ENCODE data around the gene NFS1. TPM values are rescaled to one million over a fixed set of nuclear protein-coding genes. Genes with fewer than 3 reads are reported as not detected.
A peak's percentile ranks its signal among the peaks of the same experiment; 100 is the strongest.
"Not testable (repeated sequence)": the region's sequence is repeated elsewhere in the genome, so short reads cannot be mapped to it uniquely, and the experiment has no call there.

Gene NFS1
- 10 to 100 TPM; 36.4 to 37.7 TPM for total RNA-seq
- polyA plus RNA-seq: 18.8 TPM

DNA sequence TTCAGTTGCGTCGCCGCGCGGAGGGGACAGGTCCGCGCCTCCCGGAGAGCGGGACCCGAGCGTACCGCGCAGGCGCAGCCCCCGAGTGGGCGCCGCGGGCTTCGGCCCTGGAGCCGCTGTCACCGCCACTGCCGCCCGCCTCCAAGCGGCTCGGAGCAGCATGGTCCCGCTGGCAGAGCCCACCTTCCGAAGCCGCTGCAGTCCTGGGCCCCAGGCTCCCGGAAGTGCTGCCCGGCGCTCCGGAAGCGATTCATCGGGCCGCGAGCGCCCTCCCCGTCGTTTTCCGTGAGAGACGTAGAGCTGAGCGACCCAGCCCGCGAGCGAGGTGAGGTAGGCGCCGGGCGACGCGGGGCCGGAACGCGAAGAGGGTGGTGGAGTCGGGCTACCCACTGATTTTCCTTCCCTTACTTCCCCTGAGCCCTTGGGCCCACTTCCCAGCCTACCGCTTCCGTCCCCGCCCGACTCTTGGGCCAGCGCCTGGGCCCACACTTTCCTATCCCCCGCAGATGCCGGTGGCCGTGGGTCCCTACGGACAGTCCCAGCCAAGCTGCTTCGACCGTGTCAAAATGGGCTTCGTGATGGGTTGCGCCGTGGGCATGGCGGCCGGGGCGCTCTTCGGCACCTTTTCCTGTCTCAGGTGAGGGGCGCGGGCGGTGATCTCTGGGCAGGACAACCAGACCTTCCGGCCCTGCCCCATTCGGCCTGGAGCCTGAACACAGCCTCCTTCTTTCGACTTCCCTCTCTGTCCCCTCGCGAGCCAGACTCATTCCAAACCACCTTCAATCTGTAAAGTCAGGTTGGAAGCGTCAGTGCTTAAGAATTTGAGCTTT, at the start of gene NFS1, which contains the start of gene ROMO1:
Gene NFS1 (minus strand): TSS at position 226 of the 830 bp plus-strand sequence. CDS start 64 bp downstream, at position 162.
Gene ROMO1 (plus strand): TSS at position 279 of the 830 bp plus-strand sequence. CDS start 228 bp downstream, at position 507.
- peaks cover 10% of the 10 kb centered on the region for H3K36me3 ChIP-seq (ENCODE audit: insufficient read depth, low read length)
- H3K9me3 ChIP-seq (ENCODE audit: low read length): no peaks in the 10 kb centered on the region
- Mint-ChIP-seq H3K27ac (peak within 1 kb of the TSS; percentile 92 to 98 (median 97)), H3K36me3 (peaks cover 8 to 63% (median 10%) of the 10 kb centered on the region in 3 donors), H3K27me3 (peaks cover 0 to 2% of the 10 kb centered on the region in 2 donors), H3K4me1 (peaks cover 34 to 59% (median 58%) of the 10 kb centered on the region in 3 donors), H3K4me3 (peak within 1 kb of the TSS; percentile 87 to 96 (median 94)), H3K9me3 (peaks cover 0 to 2% (median 0%) of the 10 kb centered on the region in 5 donors)
- peaks cover 21% of the 10 kb centered on the region for H3K4me1 ChIP-seq (ENCODE audit: insufficient read depth, low read length)
- no peaks in the 10 kb centered on the region for H3K27me3 ChIP-seq (ENCODE audit: insufficient read depth, low read length, poor library complexity, severe bottlenecking)
- peak within 1 kb of the TSS; percentile 94 for H3K27ac ChIP-seq (ENCODE audit: low read depth, low read length)
- ChIA-PET POLR2A (interaction anchor here (0.6 to 2.3 kb wide), 8 partner anchors 9 to 255 kb away, joined by 3 to 19 read pairs (median 4); partner anchors contain the start of genes RBM39 and SCAND1), CTCF (interaction anchor here (0.6 to 2.7 kb wide), 2 partner anchors 80 to 98 kb away, joined by 3 to 10 read pairs; no protein-coding TSS in a partner anchor)
- DNase-seq: peak; percentile 81 to 92 (median 82)
- H3K4me3 ChIP-seq (ENCODE audit: low read length): peak within 1 kb of the TSS; percentile 93

DNA sequence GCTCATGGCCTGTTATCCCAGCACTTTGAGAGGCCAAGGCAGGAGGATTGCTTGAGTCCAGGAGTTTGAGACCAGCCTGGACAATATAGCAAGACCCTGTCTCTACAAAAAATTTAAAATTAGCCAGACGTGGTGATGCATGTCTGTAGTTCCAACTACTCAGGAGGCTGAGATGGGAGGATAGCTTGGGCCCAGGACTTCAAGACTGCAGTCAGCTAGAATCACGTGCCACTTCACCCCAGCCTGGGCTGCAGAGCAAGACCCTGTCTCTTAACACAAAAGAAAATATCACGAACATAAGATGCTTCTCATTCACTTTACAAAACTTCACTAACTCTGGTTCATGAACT, 45.3 kb upstream of the NFS1 start:
- DNase-seq; H3K36me3 ChIP-seq (ENCODE audit: insufficient read depth, low read length); H3K9me3 ChIP-seq (ENCODE audit: low read length); H3K27me3 Mint-ChIP-seq; H3K9me3 Mint-ChIP-seq; H3K27me3 ChIP-seq (ENCODE audit: insufficient read depth, low read length, poor library complexity, severe bottlenecking): not testable (repeated sequence)
- ChIA-PET CTCF (interaction anchor here (1.2 to 4.6 kb wide), 4 partner anchors 12 to 210 kb away, joined by 3 to 90 read pairs (median 13); partner anchors contain the start of genes PHF20 and SCAND1), POLR2A (interaction anchor here (0.5 to 7.1 kb wide), 8 partner anchors 10 to 210 kb away, joined by 4 to 337 read pairs (median 4); partner anchors contain the start of genes CPNE1, NFS1, PHF20 and RBM12)
- Histone ChIP-seq H3K4me3 (ENCODE audit: low read length) (peak overlapping the region; percentile 77), H3K4me1 (ENCODE audit: insufficient read depth, low read length) (peaks cover 32% of the 10 kb centered on the region), H3K27ac (ENCODE audit: low read depth, low read length) (peak overlapping the region; percentile 94)
- Mint-ChIP-seq H3K4me3 (peak overlapping the region; percentile 95 to 100 (median 99)), H3K27ac (peak overlapping the region; percentile 97 to 100 (median 100)), H3K4me1 (peaks cover 33 to 40% (median 39%) of the 10 kb centered on the region in 3 donors), H3K36me3 (peaks cover 8 to 33% (median 16%) of the 10 kb centered on the region in 3 donors)

DNA sequence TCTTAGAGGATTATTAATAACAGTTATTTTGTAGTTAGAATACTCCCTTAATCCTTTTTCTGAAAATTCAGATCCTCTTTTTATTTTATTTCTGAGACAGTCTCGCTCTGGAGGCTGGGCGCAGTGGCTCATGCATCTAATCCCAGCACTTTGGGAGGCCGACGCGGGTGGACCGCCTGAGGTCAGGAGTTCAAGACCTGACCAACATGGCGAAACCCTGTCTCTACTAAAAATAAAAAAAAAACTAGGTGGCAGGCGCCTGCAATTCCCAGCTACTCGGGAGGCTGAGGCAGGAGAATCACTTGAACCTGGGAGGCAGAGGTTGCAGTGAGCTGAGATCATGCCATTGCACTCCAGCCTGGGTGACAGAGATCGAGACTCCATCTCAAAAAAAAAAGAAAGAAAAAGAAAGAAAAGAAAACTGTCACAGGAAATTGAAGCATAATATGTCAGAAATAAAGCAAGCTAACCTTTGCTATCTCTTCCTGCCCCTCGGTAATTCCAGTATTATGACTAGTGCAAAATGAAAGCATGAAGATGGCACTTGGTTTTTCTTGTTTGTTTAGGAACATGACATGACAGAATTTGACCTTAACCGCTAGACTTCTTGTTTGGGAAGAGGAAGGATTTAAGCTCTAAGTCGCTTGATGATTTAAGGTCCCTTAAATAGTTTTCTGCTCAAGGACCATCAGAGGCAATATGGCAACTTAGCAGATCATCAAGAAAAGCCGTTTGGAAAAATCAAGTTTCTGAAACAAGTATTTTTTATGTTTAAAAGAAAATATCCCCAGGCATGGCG, 44.7 kb upstream of the NFS1 start:
- peaks cover 0 to 5% of the 10 kb centered on the region in 2 donors for H3K27me3 Mint-ChIP-seq
- peaks cover 11 to 37% (median 19%) of the 10 kb centered on the region in 3 donors for H3K36me3 Mint-ChIP-seq
- H3K4me1 Mint-ChIP-seq: peaks cover 36 to 45% (median 45%) of the 10 kb centered on the region in 3 donors
- no peak for DNase-seq
- H3K27ac ChIP-seq (ENCODE audit: low read depth, low read length): peak overlapping the region; percentile 94
- peaks cover 37% of the 10 kb centered on the region for H3K4me1 ChIP-seq (ENCODE audit: insufficient read depth, low read length)
- H3K4me3 Mint-ChIP-seq: peak overlapping the region; percentile 95 to 100 (median 99)
- CTCF ChIA-PET: interaction anchor here (1.0 to 4.6 kb wide), 6 partner anchors 12 to 210 kb away, joined by 3 to 90 read pairs (median 9); partner anchors contain the start of genes PHF20 and SCAND1
- POLR2A ChIA-PET: interaction anchor here (0.5 to 7.1 kb wide), 10 partner anchors 9 to 760 kb away, joined by 4 to 337 read pairs (median 5); partner anchors contain the start of genes CPNE1, NFS1, PHF20 and RBM12
- H3K27me3 ChIP-seq (ENCODE audit: insufficient read depth, low read length, poor library complexity, severe bottlenecking): no peaks in the 10 kb centered on the region
- peaks cover 7% of the 10 kb centered on the region for H3K36me3 ChIP-seq (ENCODE audit: insufficient read depth, low read length)
- H3K27ac Mint-ChIP-seq: peak overlapping the region; percentile 97 to 100 (median 100)
- H3K4me3 ChIP-seq (ENCODE audit: low read length): peak overlapping the region; percentile 77
- H3K9me3 Mint-ChIP-seq: peaks cover 0 to 2% (median 0%) of the 10 kb centered on the region in 5 donors
- no peaks in the 10 kb centered on the region for H3K9me3 ChIP-seq (ENCODE audit: low read length)

DNA sequence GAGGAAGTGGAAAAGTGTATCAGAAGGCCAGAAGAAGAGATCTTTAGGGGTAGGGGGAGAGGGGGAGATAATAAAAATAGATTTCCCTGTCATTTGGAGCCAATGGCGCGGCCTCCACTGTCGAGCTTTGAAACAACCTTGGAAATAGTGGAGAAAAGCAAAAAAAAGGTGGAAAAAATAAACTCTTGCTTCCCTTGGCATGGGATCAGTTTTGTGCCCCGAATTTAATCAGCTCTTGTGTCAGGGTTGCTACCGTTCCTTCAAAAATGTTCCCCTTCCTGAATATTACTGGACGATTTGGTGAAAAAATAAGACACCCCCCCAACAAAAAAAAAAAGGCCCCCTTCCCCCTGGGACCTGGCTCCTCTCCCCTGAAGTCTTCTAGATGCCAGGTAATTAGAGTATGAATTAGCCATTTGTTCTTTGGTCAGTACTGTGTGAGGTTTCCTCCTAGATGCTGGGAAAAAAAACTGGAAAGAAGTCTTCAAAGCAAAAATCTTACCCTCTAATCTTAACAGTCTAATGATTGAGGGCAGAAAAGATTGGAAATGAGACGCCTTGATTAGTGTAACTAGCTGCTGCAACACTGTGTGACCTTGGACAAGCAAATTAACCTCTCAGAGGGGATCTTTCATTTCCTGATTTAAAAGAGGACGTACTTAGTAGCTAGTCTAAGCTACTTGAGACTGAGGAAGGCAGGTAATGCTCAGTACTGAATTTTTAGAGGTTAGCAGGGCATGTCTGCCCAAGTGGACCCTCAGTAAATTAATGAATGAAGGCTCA, 43.8 kb upstream of the NFS1 start:
- peak in 2 of 5 donors; percentile 29 to 49 for DNase-seq
- H3K36me3 Mint-ChIP-seq: peaks cover 17 to 47% (median 28%) of the 10 kb centered on the region in 3 donors
- POLR2A ChIA-PET: interaction anchor here (0.5 to 7.1 kb wide), 20 partner anchors 8 to 252 kb away, joined by 3 to 337 read pairs (median 4); partner anchors contain the start of genes CPNE1, ERGIC3, NFS1 and PHF20
- peak overlapping the region; percentile 97 to 100 (median 100) for H3K27ac Mint-ChIP-seq
- H3K27ac ChIP-seq (ENCODE audit: low read depth, low read length): peak overlapping the region; percentile 94
- peaks cover 17% of the 10 kb centered on the region for H3K36me3 ChIP-seq (ENCODE audit: insufficient read depth, low read length)
- CTCF ChIA-PET: interaction anchor here (0.6 to 4.6 kb wide), 26 partner anchors 11 to 288 kb away, joined by 3 to 90 read pairs (median 4); partner anchors contain the start of genes CEP250, PHF20 and SCAND1
- H3K9me3 ChIP-seq (ENCODE audit: low read length): no peaks in the 10 kb centered on the region
- H3K4me1 Mint-ChIP-seq: peaks cover 46 to 55% (median 54%) of the 10 kb centered on the region in 3 donors
- H3K27me3 ChIP-seq (ENCODE audit: insufficient read depth, low read length, poor library complexity, severe bottlenecking): no peaks in the 10 kb centered on the region
- peak overlapping the region; percentile 95 to 100 (median 99) for H3K4me3 Mint-ChIP-seq
- H3K4me1 ChIP-seq (ENCODE audit: insufficient read depth, low read length): peaks cover 47% of the 10 kb centered on the region
- peaks cover 0 to 5% of the 10 kb centered on the region in 2 donors for H3K27me3 Mint-ChIP-seq
- H3K9me3 Mint-ChIP-seq: peaks cover 0 to 2% (median 0%) of the 10 kb centered on the region in 5 donors
- peak overlapping the region; percentile 77 for H3K4me3 ChIP-seq (ENCODE audit: low read length)

DNA sequence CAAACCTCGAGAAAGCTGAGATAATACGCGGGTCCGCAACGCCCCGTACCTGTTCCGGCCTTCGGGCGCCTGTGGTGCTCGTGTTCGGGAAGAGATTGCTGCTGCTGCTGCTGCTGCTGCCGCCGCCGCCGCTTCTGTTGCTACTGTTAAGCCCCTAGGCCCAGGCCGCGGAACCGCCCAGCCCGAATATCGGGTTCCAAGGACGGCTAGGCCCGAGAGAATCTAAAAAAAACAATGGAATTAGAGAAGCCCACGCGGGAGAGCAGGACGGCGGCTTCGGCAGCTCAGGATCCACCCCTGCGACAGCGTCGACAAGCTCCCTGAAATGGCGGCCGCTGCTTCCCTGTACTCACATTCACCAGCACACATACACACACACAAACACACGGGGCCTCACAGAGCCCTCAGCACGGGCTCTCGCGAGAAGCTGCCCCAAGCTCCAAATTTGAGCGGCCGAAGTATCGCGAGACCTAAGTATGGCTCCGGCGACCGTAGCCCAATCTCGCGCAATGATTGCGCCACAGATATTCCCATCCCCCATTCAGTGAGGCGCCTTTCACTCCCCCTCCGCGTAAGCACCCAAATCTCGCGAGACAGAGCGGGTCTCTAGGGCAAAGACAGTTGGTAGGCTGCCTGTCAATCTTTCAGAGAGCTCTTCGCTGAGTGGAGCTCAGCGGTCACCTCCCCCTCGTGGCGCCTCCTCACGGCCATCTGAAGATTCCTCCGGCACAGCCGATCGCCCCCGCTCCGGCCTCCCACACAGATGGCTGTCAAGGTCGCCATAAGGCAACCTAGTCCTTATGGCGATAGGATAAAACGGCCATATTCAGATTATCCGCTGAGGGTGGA, 43.0 kb upstream of the NFS1 start, which contains the start of gene RBM39:
Gene RBM39 (minus strand): TSS at position 369 of the 849 bp plus-strand sequence. CDS start 1,386 bp downstream, outside the sequence.
- Mint-ChIP-seq H3K27ac (peak within 1 kb of the TSS; percentile 97 to 100 (median 100)), H3K9me3 (peaks cover 0 to 2% (median 0%) of the 10 kb centered on the region in 5 donors), H3K4me1 (peaks cover 46 to 60% (median 55%) of the 10 kb centered on the region in 3 donors), H3K4me3 (peak within 1 kb of the TSS; percentile 95 to 100 (median 99)), H3K36me3 (peaks cover 17 to 53% (median 28%) of the 10 kb centered on the region in 3 donors), H3K27me3 (peaks cover 0 to 5% of the 10 kb centered on the region in 2 donors)
- H3K9me3 ChIP-seq (ENCODE audit: low read length): no peaks in the 10 kb centered on the region
- no peaks in the 10 kb centered on the region for H3K27me3 ChIP-seq (ENCODE audit: insufficient read depth, low read length, poor library complexity, severe bottlenecking)
- H3K36me3 ChIP-seq (ENCODE audit: insufficient read depth, low read length): peaks cover 18% of the 10 kb centered on the region
- peak; percentile 98 to 100 (median 99) for DNase-seq
- H3K4me3 ChIP-seq (ENCODE audit: low read length): peak within 1 kb of the TSS; percentile 91
- CTCF ChIA-PET: interaction anchor here (0.8 to 4.6 kb wide), 26 partner anchors 12 to 287 kb away, joined by 3 to 90 read pairs (median 4); partner anchors contain the start of genes CEP250, PHF20 and SCAND1
- POLR2A ChIA-PET: interaction anchor here (0.6 to 7.1 kb wide), 28 partner anchors 8 to 719 kb away, joined by 3 to 337 read pairs (median 4); partner anchors contain the start of genes CEP250, CPNE1, ERGIC3 and NFS1
- peaks cover 50% of the 10 kb centered on the region for H3K4me1 ChIP-seq (ENCODE audit: insufficient read depth, low read length)
- H3K27ac ChIP-seq (ENCODE audit: low read depth, low read length): peak within 1 kb of the TSS; percentile 99
